Upper lobe of left lung (tissue), 6 donors: ENCODE measurements around the gene MYH9. TPM values are rescaled to one million over a fixed set of nuclear protein-coding genes. Genes with fewer than 3 reads are reported as not detected.

Experiments
- ATAC-seq, 2 donors: fragments of 200-7000 bp; cut with Tn5 transposase; one replicate each; pipeline ENCODE4 v1.9.1; 2022; ENCODE audit warnings: mild to moderate bottlenecking in 2 of 2, moderate library complexity in 2 of 2; ENCODE audit not compliant: low FRiP score in 2 of 2
- DNase-seq, 2 donors: peaks; one replicate each; pipeline ENCODE4 v3.0.0-alpha.2; 2019 to 2020
- H3K27ac ChIP-seq, 4 donors: fragments of 200-600 bp; sonication (generic); one replicate each; pipeline ENCODE4 v1.5.1; 2016 to 2019
- H3K27me3 ChIP-seq, 4 donors: fragments of 200-600 bp; sonication (generic); one replicate each; pipeline ENCODE4 v1.5.1; 2017 to 2019
- H3K36me3 ChIP-seq, 4 donors: fragments of 200-600 bp; sonication (generic); one replicate each; pipeline ENCODE4 v1.5.1; 2016 to 2019
- H3K4me1 ChIP-seq, 4 donors: fragments of 200-600 bp; sonication (generic); one replicate each; pipeline ENCODE4 v1.5.1; 2018 to 2019
- H3K4me3 ChIP-seq, 4 donors: fragments of 200-600 bp; sonication (generic); one replicate each; pipeline ENCODE4 v1.5.1; 2017 to 2019; ENCODE audit warnings: mild to moderate bottlenecking in 2 of 4, moderate library complexity in 1 of 4
- H3K9me3 ChIP-seq, 4 donors: fragments of 200-600 bp; sonication (generic); one replicate each; pipeline ENCODE4 v1.5.1; 2018 to 2019
- EP300 ChIP-seq, 4 donors: sonication (generic); formaldehyde crosslinking; IDR thresholded peaks; one replicate each; pipeline ENCODE4 v1.5.1; 2017; ENCODE audit warnings: antibody characterized with exemption in 4 of 4, control low read depth in 2 of 4
- POLR2A ChIP-seq, 4 donors: fragments of 450-650 bp; IDR thresholded peaks; one replicate each; pipeline ENCODE4 v1.5.1; 2016 to 2017; ENCODE audit warnings: antibody characterized with exemption in 4 of 4, mild to moderate bottlenecking in 2 of 4
- POLR2AphosphoS5 ChIP-seq, 2 donors: sonication (generic); formaldehyde crosslinking; IDR thresholded peaks; one replicate each; pipeline ENCODE4 v1.5.1; 2017; ENCODE audit warnings: antibody characterized with exemption in 2 of 2
- WGBS, 2 donors: methylation state at CpG; one replicate each; pipeline ENCODE4 v1.1.5; 2017 to 2018; 5-methylcytosine and 5-hydroxymethylcytosine counted together
- total RNA-seq, 6 donors: library from RNA; depleted of rRNA in 4 of 6; stranded (reverse); fragments of >200 nt in 4 of 6; gene quantifications; one replicate each; pipeline versions ENCODE4 v1.1.0 to v1.2.1, GENCODE V29; 2016 to 2021
- TF ChIP-seq, protein P1 (sequence below), 6 experiments: fragments of 450-650 bp in 4 of 6; fragments of 200-600 bp in 2 of 6; sonication (generic) in 2 of 6; IDR thresholded peaks; one replicate each; pipeline ENCODE4 v1.5.1; 2016 to 2019; ENCODE audit warnings: antibody characterized with exemption in 6 of 6
- donor health status: DM: no; HTN: no; CAD: no; lungs with moderate emphysema.
- donor health status: DM: no; HTN: yes; CAD: no; lungs with severe emphysema.

The MYH9 gene
- total RNA-seq, 6 donors from 2014 or later = 486 to 925 (median 599) TPM

DNA sequence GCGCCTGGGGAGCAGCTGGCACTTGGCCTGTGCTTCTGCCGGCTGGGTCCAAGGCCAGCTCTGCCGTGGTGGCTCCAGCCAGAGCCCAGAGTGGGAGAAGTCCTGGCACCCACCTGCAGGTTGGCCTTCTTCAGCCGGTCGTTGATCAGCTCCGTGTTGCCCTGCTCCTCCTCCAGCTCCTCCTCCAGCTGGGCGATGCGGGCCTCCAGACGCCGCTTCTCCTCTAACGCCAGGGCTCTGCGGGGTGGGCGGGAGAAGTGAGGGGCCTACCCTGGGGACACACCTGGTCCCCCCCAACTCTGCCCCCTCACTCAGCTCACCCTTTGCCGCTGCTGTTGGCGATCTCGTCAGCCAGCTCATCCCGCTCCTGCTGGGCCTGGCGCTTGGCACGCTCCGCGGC, 102.2 kb downstream of the MYH9 start:
- 95 to 98% methylated on average over 18 to 20 of the region's 21 CpGs for WGBS, 2 donors
- H3K4me3 ChIP-seq = no peak overlapping the region
- no peak for TF ChIP-seq POLR2AphosphoS5 (IDR thresholded peaks at IDR 0.05)
- TF ChIP-seq POLR2A (IDR thresholded peaks at IDR 0.05) = no peak
- TF ChIP-seq EP300 (IDR thresholded peaks at IDR 0.05) = no peak
- TF ChIP-seq, protein P1, sequence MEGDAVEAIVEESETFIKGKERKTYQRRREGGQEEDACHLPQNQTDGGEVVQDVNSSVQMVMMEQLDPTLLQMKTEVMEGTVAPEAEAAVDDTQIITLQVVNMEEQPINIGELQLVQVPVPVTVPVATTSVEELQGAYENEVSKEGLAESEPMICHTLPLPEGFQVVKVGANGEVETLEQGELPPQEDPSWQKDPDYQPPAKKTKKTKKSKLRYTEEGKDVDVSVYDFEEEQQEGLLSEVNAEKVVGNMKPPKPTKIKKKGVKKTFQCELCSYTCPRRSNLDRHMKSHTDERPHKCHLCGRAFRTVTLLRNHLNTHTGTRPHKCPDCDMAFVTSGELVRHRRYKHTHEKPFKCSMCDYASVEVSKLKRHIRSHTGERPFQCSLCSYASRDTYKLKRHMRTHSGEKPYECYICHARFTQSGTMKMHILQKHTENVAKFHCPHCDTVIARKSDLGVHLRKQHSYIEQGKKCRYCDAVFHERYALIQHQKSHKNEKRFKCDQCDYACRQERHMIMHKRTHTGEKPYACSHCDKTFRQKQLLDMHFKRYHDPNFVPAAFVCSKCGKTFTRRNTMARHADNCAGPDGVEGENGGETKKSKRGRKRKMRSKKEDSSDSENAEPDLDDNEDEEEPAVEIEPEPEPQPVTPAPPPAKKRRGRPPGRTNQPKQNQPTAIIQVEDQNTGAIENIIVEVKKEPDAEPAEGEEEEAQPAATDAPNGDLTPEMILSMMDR (IDR thresholded peaks at IDR 0.05) = no peak
- no peak for ATAC-seq
- H3K27ac ChIP-seq = peak overlapping the region; percentile 28 to 58 (median 55)
- DNase-seq = no peak
- peaks cover 82 to 100% (median 94%) of the 10 kb centered on the region in 4 donors for H3K36me3 ChIP-seq
- no peaks in the 10 kb centered on the region for H3K27me3 ChIP-seq
- H3K9me3 ChIP-seq = no peaks in the 10 kb centered on the region
- peaks cover 0 to 16% (median 14%) of the 10 kb centered on the region in 4 donors for H3K4me1 ChIP-seq

- DNase-seq = peak in 1 of 2 donors; percentile 29
- H3K9me3 ChIP-seq = no peaks in the 10 kb centered on the region
- WGBS, 2 donors = 79 to 92% methylated on average over 5 to 10 of the region's 12 CpGs
- H3K4me3 ChIP-seq = no peak overlapping the region
- no peak for ATAC-seq
- H3K4me1 ChIP-seq = peaks cover 0 to 16% (median 14%) of the 10 kb centered on the region in 4 donors
- H3K27me3 ChIP-seq = no peaks in the 10 kb centered on the region
- peaks cover 82 to 100% (median 95%) of the 10 kb centered on the region in 4 donors for H3K36me3 ChIP-seq
- TF ChIP-seq, protein P1 (IDR thresholded peaks at IDR 0.05) = no peak
- TF ChIP-seq POLR2A (IDR thresholded peaks at IDR 0.05) = no peak
- TF ChIP-seq EP300 (IDR thresholded peaks at IDR 0.05) = no peak
- TF ChIP-seq POLR2AphosphoS5 (IDR thresholded peaks at IDR 0.05) = no peak
- H3K27ac ChIP-seq = peak overlapping the region in 1 of 4 donors; percentile 58
Measured at GRCh38 chr22:36285017-36285416, 102.8 kb downstream of the MYH9 start.

DNA sequence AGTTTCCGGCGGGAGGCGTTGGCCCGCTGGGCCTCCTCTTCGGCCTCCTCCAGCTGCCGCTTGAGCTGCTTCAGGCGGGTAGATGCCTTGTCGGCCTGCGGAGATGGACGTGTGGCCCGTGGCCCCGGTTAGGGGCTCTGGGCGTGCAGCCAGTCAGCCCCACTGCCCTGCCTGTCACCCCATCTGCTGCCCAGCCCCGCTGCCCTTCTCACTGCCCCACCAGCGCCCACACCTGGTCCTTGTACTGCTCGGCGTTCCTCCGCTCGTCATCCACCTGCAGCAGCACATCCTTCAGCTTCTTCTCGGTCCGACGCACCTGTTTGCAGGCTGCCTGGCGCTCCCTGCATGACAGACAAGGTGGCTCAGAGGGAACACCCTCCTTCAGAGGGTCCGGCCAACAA, 103.6 kb downstream of the MYH9 start:
- ATAC-seq = no peak
- Histone ChIP-seq H3K27ac (no peak overlapping the region), H3K4me3 (no peak overlapping the region), H3K36me3 (peaks cover 77 to 100% (median 86%) of the 10 kb centered on the region in 4 donors), H3K27me3 (no peaks in the 10 kb centered on the region), H3K9me3 (no peaks in the 10 kb centered on the region), H3K4me1 (peaks cover 2 to 15% (median 10%) of the 10 kb centered on the region in 4 donors)
- peak in 1 of 2 donors; percentile 82 for DNase-seq
- WGBS, 2 donors = 98% methylated on average over 12 to 24 of the region's 24 CpGs
- TF ChIP-seq, protein P1 (IDR thresholded peaks at IDR 0.05) = no peak
- TF ChIP-seq EP300 (IDR thresholded peaks at IDR 0.05) (no peak), POLR2A (IDR thresholded peaks at IDR 0.05) (no peak)

DNA sequence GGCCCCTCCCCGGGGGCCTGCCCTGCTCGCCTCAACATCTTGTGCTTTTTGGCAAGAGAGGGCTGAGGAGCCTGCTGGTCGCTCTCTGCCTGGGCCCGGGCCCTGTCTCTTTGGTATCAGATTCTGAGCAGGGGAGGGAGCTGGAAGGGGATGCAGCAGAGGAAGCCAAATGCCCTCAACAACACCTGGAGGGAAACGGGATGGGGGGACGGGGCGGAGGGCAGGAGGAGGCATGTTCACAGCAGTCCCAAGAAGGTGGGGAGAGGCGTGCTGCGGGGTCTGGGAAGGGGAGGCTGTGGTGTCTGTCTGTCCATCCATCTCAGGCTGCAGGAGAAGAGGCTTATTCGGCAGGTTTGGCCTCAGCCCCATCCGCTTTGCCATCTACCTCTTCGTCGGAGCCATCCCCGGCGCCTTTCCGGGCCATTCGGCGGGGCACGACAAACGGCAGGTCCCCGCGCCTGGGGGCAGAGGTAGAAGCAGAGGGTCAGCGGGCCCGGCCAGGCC, 105.4 kb downstream of the MYH9 start:
- TF ChIP-seq, protein P1 (IDR thresholded peaks at IDR 0.05) = no peak
- TF ChIP-seq POLR2AphosphoS5 (IDR thresholded peaks at IDR 0.05) (no peak), POLR2A (IDR thresholded peaks at IDR 0.05) (no peak), EP300 (IDR thresholded peaks at IDR 0.05) (no peak)
- Histone ChIP-seq H3K4me1 (peaks cover 6 to 15% (median 13%) of the 10 kb centered on the region in 4 donors), H3K27me3 (no peaks in the 10 kb centered on the region), H3K27ac (no peak overlapping the region), H3K4me3 (no peak overlapping the region), H3K9me3 (no peaks in the 10 kb centered on the region), H3K36me3 (peaks cover 62 to 86% (median 69%) of the 10 kb centered on the region in 4 donors)
- 89 to 93% methylated on average over 23 to 24 of the region's 24 CpGs for WGBS, 2 donors
- no peak for ATAC-seq
- DNase-seq = peak in 1 of 2 donors; percentile 81
